RWPE2 (cell line): ENCODE data around the gene THSD4.

ENCODE experiments used
- ATAC-seq: fragments of 200-7000 bp; cut with Tn5 transposase; 3 replicates; pipeline ENCODE4 v1.9.1; 2021; ENCODE audit warnings: low read depth
- DNase-seq: peaks from one replicate; pipeline ENCODE4 v3.0.0-alpha.2; 2020; ENCODE audit warnings: low spot score
- H3K27ac ChIP-seq: fragments of 450-650 bp; 2 replicates; pipeline ENCODE4 v1.5.1; 2017; ENCODE audit warnings: mild to moderate bottlenecking; ENCODE audit not compliant: poor library complexity, severe bottlenecking
- H3K27me3 ChIP-seq: fragments of 250-450 bp; sonication (Bioruptor Pico); 2 replicates; pipeline ENCODE4 v1.5.1; 2021; ENCODE audit warnings: mild to moderate bottlenecking, moderate library complexity; ENCODE audit not compliant: insufficient read depth, poor library complexity, severe bottlenecking
- H3K36me3 ChIP-seq: fragments of 250-450 bp; sonication (Bioruptor Pico); 2 replicates; pipeline ENCODE4 v1.5.1; 2020; ENCODE audit warnings: low read depth, mild to moderate bottlenecking, moderate library complexity
- H3K4me1 ChIP-seq: fragments of 250-450 bp; sonication (Bioruptor Pico); 2 replicates; pipeline ENCODE4 v1.5.1; 2021; ENCODE audit warnings: mild to moderate bottlenecking, moderate library complexity; ENCODE audit not compliant: insufficient read depth, poor library complexity, severe bottlenecking
- H3K4me3 ChIP-seq: fragments of 250-450 bp; sonication (Bioruptor Pico); 2 replicates; pipeline ENCODE4 v1.5.1; 2021; ENCODE audit warnings: mild to moderate bottlenecking, moderate library complexity; ENCODE audit not compliant: severe bottlenecking
- H3K9me3 ChIP-seq: fragments of 250-450 bp; sonication (Bioruptor Pico); 2 replicates; pipeline ENCODE4 v1.5.1; 2021; ENCODE audit warnings: mild to moderate bottlenecking, moderate library complexity; ENCODE audit not compliant: severe bottlenecking
- CTCF ChIP-seq: fragments of 450-650 bp; IDR thresholded peaks from one replicate; pipeline ENCODE4 v1.5.1; 2017; ENCODE audit warnings: mild to moderate bottlenecking, moderate library complexity; ENCODE audit not compliant: poor library complexity, severe bottlenecking

The THSD4 gene

DNA sequence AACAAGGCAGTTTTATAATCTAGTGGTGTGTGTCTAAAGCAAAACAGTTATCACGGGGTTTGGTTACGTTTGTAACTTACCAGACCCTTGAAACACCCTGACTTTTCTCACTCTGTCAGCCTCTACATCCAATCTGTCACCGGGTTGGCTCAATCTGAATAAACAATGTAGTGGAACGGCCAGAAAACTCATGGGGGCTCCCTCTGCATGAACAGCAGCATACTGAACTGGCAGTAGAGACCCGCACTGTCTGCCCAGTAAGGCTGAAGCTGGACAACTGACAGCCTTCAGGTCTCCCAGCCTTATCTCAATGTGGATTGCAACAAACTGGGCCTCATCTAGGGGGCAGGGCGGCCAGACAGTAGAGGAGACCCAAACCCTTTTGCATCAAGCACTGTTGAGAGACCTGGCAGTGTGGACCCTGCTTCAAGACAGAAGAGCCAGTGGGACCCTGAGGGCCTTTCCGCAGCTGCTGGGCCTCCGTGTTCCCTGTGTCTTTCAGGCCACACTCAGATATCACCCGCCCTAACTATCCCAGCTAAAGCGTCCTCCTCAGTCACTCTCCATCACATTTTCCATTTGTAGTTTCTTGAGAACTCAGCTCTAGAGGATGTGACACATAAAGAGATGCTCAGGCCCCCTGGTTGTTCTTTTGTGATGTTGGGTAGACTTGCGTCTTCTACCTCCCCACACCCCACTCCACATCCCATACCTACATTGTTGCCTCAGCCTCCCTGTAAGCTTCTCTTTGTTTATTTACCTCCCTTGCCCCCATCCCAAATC lies 513.9 kb downstream of the THSD4 start:
- Histone ChIP-seq H3K27ac (no peak overlapping the region), H3K4me1 (no peaks in the 10 kb centered on the region), H3K27me3 (no peaks in the 10 kb centered on the region)

GRCh38 chr15:71629781-71630474 lies 514.7 kb downstream of the THSD4 start:
- Histone ChIP-seq H3K36me3 (no peaks in the 10 kb centered on the region), H3K4me1 (no peaks in the 10 kb centered on the region), H3K27me3 (no peaks in the 10 kb centered on the region), H3K9me3 (no peaks in the 10 kb centered on the region), H3K27ac (no peak overlapping the region), H3K4me3 (no peak overlapping the region)
- TF ChIP-seq CTCF, result no peak
- DNase-seq (no peak), ATAC-seq (no peak)

More for the DNA sequence above, 513.9 kb downstream of the THSD4 start:
- Histone ChIP-seq H3K36me3 (no peaks in the 10 kb centered on the region), H3K4me3 (no peak overlapping the region), H3K9me3 (no peaks in the 10 kb centered on the region)
- ATAC-seq (no peak), DNase-seq (no peak)
- no peak for TF ChIP-seq CTCF

DNA sequence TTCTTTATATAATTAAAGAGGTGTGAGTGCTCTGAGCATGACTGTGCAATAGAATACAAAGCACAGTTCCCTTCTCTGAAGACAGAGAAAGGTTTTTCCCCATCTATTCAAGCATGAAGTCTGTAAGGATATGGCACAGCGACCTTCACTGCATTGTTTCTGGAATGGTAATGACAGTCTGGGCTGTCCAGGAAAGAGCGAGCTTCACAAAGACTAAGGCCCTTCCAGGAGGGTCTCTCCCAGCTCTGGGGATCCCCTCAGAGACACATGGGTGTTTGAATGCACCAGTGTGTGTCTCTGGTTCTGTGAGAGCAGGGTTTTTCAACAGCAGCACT lies 515.2 kb downstream of the THSD4 start:
- Histone ChIP-seq H3K27me3 (no peaks in the 10 kb centered on the region), H3K4me3 (no peak overlapping the region), H3K27ac (no peak overlapping the region), H3K36me3 (no peaks in the 10 kb centered on the region), H3K9me3 (no peaks in the 10 kb centered on the region), H3K4me1 (no peaks in the 10 kb centered on the region)
- DNase-seq (no peak), ATAC-seq (no peak)
- no peak for TF ChIP-seq CTCF

DNA sequence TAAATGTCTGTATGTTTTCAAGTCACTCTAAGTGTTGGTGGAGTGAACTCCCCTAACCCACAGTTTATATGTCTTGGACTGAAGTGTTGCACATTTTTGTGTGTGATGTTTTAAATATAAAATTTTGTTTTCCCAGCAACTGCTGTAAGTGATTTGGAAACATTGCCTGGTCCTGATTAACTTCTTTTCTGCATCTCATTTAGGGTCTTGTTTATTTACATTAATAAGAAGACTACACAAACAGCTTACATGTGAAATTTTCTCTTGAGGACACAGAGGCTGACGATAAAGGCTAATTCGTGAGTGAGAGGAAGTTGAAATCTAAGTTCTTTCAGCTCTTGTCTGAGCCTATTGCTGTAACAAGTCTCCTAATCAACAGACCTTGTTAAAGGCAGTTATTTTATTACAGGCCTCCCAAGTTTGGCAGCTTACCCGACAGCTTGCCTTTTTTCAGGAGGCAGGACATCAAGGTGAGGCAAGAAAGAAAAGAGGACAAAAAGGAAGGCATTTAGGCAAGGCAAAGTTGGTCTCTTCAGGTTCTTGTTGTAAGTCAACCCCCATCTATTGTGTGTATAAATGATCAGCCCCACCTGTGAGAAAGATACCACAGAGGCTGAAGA lies 517.4 kb downstream of the THSD4 start:
- Histone ChIP-seq H3K27me3 (no peaks in the 10 kb centered on the region), H3K27ac (no peak overlapping the region), H3K4me1 (no peaks in the 10 kb centered on the region), H3K4me3 (no peak overlapping the region), H3K9me3 (no peaks in the 10 kb centered on the region), H3K36me3 (no peaks in the 10 kb centered on the region)
- ATAC-seq, result no peak
- TF ChIP-seq CTCF, result no peak
- DNase-seq, result no peak
